Measurements from ENCODE around the gene HCFC2. TPM values are rescaled to one million over a fixed set of nuclear protein-coding genes. Genes with fewer than 3 reads are reported as not detected.

Gene HCFC2
- total RNA-seq, 1 experiment from 2014 or later = 10.8 TPM

Other genes starting within 250 kb of the HCFC2 start
- gene NT5DC3, start 223.3 kb upstream of the HCFC2 start, total RNA-seq (2014; rRNA removed; shearing (Covaris generic)) = 7.3 and 10.4 TPM in 2 replicates
- 763 and 1,048 TPM in 2 replicates for gene HSP90B1, start 134.1 kb upstream of the HCFC2 start, total RNA-seq (2014; rRNA removed; shearing (Covaris generic))
- gene TDG, start 98.7 kb upstream of the HCFC2 start, total RNA-seq (2014; rRNA removed; shearing (Covaris generic)) = 20.7 and 32.9 TPM in 2 replicates
- gene GLT8D2, start 14.3 kb upstream of the HCFC2 start, total RNA-seq (2014; rRNA removed; shearing (Covaris generic)) = 6.0 and 10.7 TPM in 2 replicates
- 29.7 and 34.8 TPM in 2 replicates for gene NFYB, start 73.7 kb downstream of the HCFC2 start, total RNA-seq (2014; rRNA removed; shearing (Covaris generic))
- gene TXNRD1, start 151.2 kb downstream of the HCFC2 start, total RNA-seq (2014; rRNA removed; shearing (Covaris generic)) = 301 and 461 TPM in 2 replicates
- gene EID3, start 239.2 kb downstream of the HCFC2 start, total RNA-seq (2014; rRNA removed; shearing (Covaris generic)) = 0.10 and 1.0 TPM in 2 replicates